ENCODE data around the gene MMP15. TPM values are rescaled to one million over a fixed set of nuclear protein-coding genes. Genes with fewer than 3 reads are reported as not detected.
A peak's percentile ranks its signal among the peaks of the same experiment; 100 is the strongest.

Gene MMP15
- total and polyA plus RNA-seq, 2 of the 13 experiments (the other 11 are each of a cell fraction or from before 2014, with no cell fraction given) = 35.2 to 44.9 TPM

DNA sequence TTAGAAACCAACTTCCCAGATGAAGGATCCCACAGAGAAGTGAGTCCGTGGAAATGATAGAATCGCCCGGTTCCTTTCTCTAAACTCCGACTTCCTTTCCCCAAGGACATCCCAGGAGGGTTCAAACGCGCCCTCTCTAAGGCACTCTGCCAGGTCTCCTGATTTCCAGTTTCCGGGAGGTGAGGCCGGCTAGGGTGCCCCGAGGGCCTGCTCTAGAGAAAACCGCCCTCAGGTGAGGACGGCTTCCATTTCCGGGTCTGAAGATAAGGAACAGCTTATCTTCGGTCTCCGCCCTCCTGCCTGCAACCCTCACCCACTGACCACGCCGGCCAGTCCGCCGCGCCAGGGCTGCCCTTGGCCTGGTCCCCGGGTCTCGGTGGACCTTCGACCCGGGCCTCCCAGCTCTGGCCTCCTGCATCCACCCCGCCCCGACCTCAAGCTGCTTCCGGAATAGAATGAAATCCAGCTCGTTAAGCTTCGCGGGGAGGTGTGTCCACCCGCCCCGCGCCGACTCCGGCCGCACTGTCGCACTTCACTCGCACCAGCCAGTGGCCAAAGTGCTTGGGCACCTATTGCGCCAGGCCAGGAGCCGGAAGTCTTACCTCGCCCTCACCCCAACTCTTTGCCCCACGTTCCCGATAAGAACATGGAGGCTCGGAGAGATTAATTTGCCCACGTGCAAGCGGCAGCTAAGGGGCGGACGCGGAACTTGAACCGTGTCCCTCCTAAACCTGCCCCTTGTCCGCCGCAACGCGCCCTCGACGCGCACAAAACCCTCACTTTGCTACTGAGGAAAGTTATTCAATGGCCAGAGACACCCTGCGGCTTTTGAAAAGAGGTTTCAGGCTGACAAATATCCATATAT lies 836 bp upstream of the MMP15 start (continued):
- TF ChIP-seq NFYC (CRISPR knock-in tag; IDR thresholded peaks at IDR 0.05) (no peak; the same call in 1 of the 2 replicates), SMAD1 (CRISPR knock-in tag; IDR thresholded peaks at IDR 0.05; ENCODE audit: borderline replicate concordance, low read depth) (no peak), ZNF251 (CRISPR knock-in tag; IDR thresholded peaks at IDR 0.05) (peak; percentile 31; the same call in 1 of the 2 replicates), ZNF761 (CRISPR knock-in tag; conservative IDR thresholded peaks at IDR 0.05) (peak; percentile 92), NFKBIZ (CRISPR knock-in tag; IDR thresholded peaks at IDR 0.05) (peak; percentile 36; the same call in 1 of the 2 replicates), ZFP36L2 (CRISPR knock-in tag; IDR thresholded peaks at IDR 0.05) (no peak), REPIN1 (CRISPR knock-in tag; IDR thresholded peaks at IDR 0.05; ENCODE audit: borderline replicate concordance, low read depth) (peak; percentile 94), HNRNPL (IDR thresholded peaks at IDR 0.05; ENCODE audit: low read depth, low read length) (peak; percentile 95), ARID4A (CRISPR knock-in tag; IDR thresholded peaks at IDR 0.05; ENCODE audit: borderline replicate concordance) (peak; percentile 84; the same call in 1 of the 2 replicates), ZNF883 (CRISPR knock-in tag; IDR thresholded peaks at IDR 0.05; ENCODE audit: not compliant biosample characterization) (peak; percentile 58), MEF2D (CRISPR knock-in tag; IDR thresholded peaks at IDR 0.05) (peak; percentile 87), TOPORS (CRISPR knock-in tag; IDR thresholded peaks at IDR 0.05) (peak; percentile 38; the same call in 1 of the 2 replicates), AGO1 (IDR thresholded peaks at IDR 0.05; ENCODE audit: low read depth, low read length, poor library complexity, severe bottlenecking) (no peak), RCOR2 (CRISPR knock-in tag; IDR thresholded peaks at IDR 0.05) (peak; percentile 76; the same call in 1 of the 2 replicates), ZBTB8A (CRISPR knock-in tag; IDR thresholded peaks at IDR 0.05; ENCODE audit: borderline replicate concordance, low read depth) (no peak; the same call in 1 of the 2 replicates)
- TF ChIP-seq, protein P1, sequence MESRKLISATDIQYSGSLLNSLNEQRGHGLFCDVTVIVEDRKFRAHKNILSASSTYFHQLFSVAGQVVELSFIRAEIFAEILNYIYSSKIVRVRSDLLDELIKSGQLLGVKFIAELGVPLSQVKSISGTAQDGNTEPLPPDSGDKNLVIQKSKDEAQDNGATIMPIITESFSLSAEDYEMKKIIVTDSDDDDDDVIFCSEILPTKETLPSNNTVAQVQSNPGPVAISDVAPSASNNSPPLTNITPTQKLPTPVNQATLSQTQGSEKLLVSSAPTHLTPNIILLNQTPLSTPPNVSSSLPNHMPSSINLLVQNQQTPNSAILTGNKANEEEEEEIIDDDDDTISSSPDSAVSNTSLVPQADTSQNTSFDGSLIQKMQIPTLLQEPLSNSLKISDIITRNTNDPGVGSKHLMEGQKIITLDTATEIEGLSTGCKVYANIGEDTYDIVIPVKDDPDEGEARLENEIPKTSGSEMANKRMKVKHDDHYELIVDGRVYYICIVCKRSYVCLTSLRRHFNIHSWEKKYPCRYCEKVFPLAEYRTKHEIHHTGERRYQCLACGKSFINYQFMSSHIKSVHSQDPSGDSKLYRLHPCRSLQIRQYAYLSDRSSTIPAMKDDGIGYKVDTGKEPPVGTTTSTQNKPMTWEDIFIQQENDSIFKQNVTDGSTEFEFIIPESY (CRISPR knock-in tag; IDR thresholded peaks at IDR 0.05) = no peak
- TF ChIP-seq, protein P2, sequence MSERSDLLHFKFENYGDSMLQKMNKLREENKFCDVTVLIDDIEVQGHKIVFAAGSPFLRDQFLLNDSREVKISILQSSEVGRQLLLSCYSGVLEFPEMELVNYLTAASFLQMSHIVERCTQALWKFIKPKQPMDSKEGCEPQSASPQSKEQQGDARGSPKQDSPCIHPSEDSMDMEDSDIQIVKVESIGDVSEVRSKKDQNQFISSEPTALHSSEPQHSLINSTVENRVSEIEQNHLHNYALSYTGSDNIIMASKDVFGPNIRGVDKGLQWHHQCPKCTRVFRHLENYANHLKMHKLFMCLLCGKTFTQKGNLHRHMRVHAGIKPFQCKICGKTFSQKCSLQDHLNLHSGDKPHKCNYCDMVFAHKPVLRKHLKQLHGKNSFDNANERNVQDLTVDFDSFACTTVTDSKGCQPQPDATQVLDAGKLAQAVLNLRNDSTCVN (CRISPR knock-in tag; IDR thresholded peaks at IDR 0.05; ENCODE audit: borderline replicate concordance) = peak; percentile 80
- TF ChIP-seq, protein P3, sequence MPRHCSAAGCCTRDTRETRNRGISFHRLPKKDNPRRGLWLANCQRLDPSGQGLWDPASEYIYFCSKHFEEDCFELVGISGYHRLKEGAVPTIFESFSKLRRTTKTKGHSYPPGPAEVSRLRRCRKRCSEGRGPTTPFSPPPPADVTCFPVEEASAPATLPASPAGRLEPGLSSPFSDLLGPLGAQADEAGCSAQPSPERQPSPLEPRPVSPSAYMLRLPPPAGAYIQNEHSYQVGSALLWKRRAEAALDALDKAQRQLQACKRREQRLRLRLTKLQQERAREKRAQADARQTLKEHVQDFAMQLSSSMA (CRISPR knock-in tag; IDR thresholded peaks at IDR 0.05) = no peak
- TF ChIP-seq, protein P4, sequence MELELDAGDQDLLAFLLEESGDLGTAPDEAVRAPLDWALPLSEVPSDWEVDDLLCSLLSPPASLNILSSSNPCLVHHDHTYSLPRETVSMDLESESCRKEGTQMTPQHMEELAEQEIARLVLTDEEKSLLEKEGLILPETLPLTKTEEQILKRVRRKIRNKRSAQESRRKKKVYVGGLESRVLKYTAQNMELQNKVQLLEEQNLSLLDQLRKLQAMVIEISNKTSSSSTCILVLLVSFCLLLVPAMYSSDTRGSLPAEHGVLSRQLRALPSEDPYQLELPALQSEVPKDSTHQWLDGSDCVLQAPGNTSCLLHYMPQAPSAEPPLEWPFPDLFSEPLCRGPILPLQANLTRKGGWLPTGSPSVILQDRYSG (CRISPR knock-in tag; IDR thresholded peaks at IDR 0.05) = no peak

All from HepG2 (cell line).